HCT116 (cell line): ENCODE measurements around the gene PNMA5.
"Not testable (repeated sequence)": the region's sequence is repeated elsewhere in the genome, so short reads cannot be mapped to it uniquely, and the experiment has no call there.

ENCODE experiments used
- ATF3 ChIP-seq: IDR thresholded peaks from 2 replicates; pipeline ENCODE4 v1.6.1; 2012
- CBX3 ChIP-seq: IDR thresholded peaks from 2 replicates; pipeline ENCODE4 v1.6.1; 2012; ENCODE audit warnings: low read depth
- CTCF ChIP-seq, 3 experiments: fragments of 200-600 bp in 1 of 3; sonication (generic) in 1 of 3; IDR thresholded peaks in 2 of 3; conservative IDR thresholded peaks in 1 of 3; 2 replicates each; pipeline ENCODE4 v1.5.1; 2012 to 2017; ENCODE audit warnings: low read depth in 2 of 3, low read length in 2 of 3, antibody characterized with exemption in 1 of 3, borderline replicate concordance in 1 of 3, control low read depth in 1 of 3, mild to moderate bottlenecking in 1 of 3, mixed read lengths in 1 of 3, mixed run types in 1 of 3, moderate library complexity in 1 of 3; ENCODE audit not compliant: insufficient read depth in 1 of 3
- EGR1 ChIP-seq: IDR thresholded peaks from 2 replicates; pipeline ENCODE4 v1.6.1; 2012; ENCODE audit warnings: low read depth
- EZH2 ChIP-seq: fragments of 200-600 bp; sonication (generic); IDR thresholded peaks from 2 replicates; pipeline ENCODE4 v1.6.1; 2017; ENCODE audit warnings: antibody characterized with exemption, mixed run types
- MAX ChIP-seq: IDR thresholded peaks from 2 replicates; pipeline ENCODE4 v1.6.1; 2012
- POLR2A ChIP-seq: IDR thresholded peaks from 2 replicates; pipeline ENCODE4 v1.7.0; 2011; ENCODE audit warnings: borderline replicate concordance; ENCODE audit not compliant: insufficient read depth, insufficient read length; ENCODE audit errors: extremely low read depth
- POLR2AphosphoS5 ChIP-seq: IDR thresholded peaks from 2 replicates; pipeline ENCODE4 v1.6.1; 2011; ENCODE audit warnings: mild to moderate bottlenecking, low read depth, low read length, moderate library complexity
- ZNF274 ChIP-seq: fragments of 200-500 bp; sonication (Bioruptor generic); IDR thresholded peaks from 2 replicates; pipeline ENCODE4 v1.6.1; 2014; ENCODE audit warnings: mild to moderate bottlenecking, low read depth, low read length, inconsistent platforms
- TF ChIP-seq, protein P1 (sequence below): IDR thresholded peaks from 2 replicates; pipeline ENCODE4 v1.6.1; 2012; ENCODE audit warnings: low read depth

DNA sequence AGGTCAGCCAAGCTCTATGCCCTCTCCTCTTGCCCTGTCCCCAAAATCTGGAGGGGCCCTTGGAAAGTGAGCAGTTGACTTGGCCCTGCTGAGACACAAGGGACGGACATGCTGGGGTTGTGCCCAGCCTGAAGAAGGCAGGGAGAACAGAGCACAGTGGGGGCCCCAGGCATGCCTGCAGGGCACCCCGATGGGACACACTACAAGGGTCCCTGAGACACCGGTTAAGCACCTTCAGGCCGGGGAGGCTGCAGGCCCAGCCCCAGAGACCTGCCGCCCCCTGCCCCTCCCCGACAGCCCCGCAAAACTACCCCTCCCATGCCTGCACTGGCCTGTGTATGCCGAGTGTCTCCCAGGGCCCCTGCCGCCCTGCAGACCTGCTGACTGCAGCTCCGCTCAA is 6.8 kb downstream of the PNMA5 start:
- not testable (repeated sequence) for TF ChIP-seq EGR1; CTCF (IDR thresholded peaks at IDR 0.05 in 2 of 3, conservative IDR thresholded peaks at IDR 0.05 in 1 of 3; ENCODE audit: borderline replicate concordance in 1 of 3, insufficient read depth in 1 of 3, low read depth in 2 of 3, low read length in 2 of 3); ZNF274; ATF3; POLR2A; CBX3; EZH2; MAX; POLR2AphosphoS5
- TF ChIP-seq, protein P1, sequence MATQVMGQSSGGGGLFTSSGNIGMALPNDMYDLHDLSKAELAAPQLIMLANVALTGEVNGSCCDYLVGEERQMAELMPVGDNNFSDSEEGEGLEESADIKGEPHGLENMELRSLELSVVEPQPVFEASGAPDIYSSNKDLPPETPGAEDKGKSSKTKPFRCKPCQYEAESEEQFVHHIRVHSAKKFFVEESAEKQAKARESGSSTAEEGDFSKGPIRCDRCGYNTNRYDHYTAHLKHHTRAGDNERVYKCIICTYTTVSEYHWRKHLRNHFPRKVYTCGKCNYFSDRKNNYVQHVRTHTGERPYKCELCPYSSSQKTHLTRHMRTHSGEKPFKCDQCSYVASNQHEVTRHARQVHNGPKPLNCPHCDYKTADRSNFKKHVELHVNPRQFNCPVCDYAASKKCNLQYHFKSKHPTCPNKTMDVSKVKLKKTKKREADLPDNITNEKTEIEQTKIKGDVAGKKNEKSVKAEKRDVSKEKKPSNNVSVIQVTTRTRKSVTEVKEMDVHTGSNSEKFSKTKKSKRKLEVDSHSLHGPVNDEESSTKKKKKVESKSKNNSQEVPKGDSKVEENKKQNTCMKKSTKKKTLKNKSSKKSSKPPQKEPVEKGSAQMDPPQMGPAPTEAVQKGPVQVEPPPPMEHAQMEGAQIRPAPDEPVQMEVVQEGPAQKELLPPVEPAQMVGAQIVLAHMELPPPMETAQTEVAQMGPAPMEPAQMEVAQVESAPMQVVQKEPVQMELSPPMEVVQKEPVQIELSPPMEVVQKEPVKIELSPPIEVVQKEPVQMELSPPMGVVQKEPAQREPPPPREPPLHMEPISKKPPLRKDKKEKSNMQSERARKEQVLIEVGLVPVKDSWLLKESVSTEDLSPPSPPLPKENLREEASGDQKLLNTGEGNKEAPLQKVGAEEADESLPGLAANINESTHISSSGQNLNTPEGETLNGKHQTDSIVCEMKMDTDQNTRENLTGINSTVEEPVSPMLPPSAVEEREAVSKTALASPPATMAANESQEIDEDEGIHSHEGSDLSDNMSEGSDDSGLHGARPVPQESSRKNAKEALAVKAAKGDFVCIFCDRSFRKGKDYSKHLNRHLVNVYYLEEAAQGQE, result not testable (repeated sequence)
